IMR-90 (cell line): ENCODE results near the gene GABBR2. TPM values are rescaled to one million over a fixed set of nuclear protein-coding genes. Genes with fewer than 3 reads are reported as not detected.

Source experiments
- ATAC-seq: fragments of 200-7000 bp; cut with Tn5 transposase; 2 replicates; pipeline ENCODE4 v1.9.1; 2020; ENCODE audit warnings: low read depth, mild to moderate bottlenecking, moderate library complexity
- BruUV-seq: library from RNA; stranded (reverse); fragments of 400-500 nt; replicated peaks from 2 replicates; lab custom pipeline; 2021; lab: Mats Ljungman, UMichigan
- CTCF ChIA-PET: fragments of 300-600 bp; formaldehyde crosslinking; extraction: SDS; loops from one replicate; lab custom pipeline; 2021; ENCODE audit warnings: antibody characterized with exemption; lab: Yijun Ruan, JAX
- POLR2A ChIA-PET: fragments of 300-600 bp; sonication (Branson Sonifier 250); formaldehyde crosslinking; loops from one replicate; lab custom pipeline; 2022; ENCODE audit warnings: antibody characterized with exemption; ENCODE audit not compliant: unreplicated experiment; lab: Charles Lee
- DNase-seq: peaks from one replicate; pipeline ENCODE4 v3.0.0; 2013
- H2AFZ ChIP-seq: replicated peaks from 2 replicates; pipeline ENCODE3; 2013; ENCODE audit warnings: low read length, mild to moderate bottlenecking; ENCODE audit not compliant: poor library complexity
- H2AK5ac ChIP-seq: 2 replicates; pipeline ENCODE4 v1.6.1; 2013; ENCODE audit warnings: low read depth, low read length, inconsistent platforms
- H2AK9ac ChIP-seq: replicated peaks from 2 replicates; pipeline ENCODE3; 2013; ENCODE audit warnings: mild to moderate bottlenecking, low read depth, low read length, moderate library complexity; ENCODE audit not compliant: poor library complexity
- H2BK120ac ChIP-seq: 2 replicates; pipeline ENCODE4 v1.6.1; 2013; ENCODE audit warnings: low read depth, low read length, inconsistent platforms
- H2BK15ac ChIP-seq: 3 replicates; pipeline ENCODE4 v1.6.1; 2013; ENCODE audit warnings: low read depth, low read length, inconsistent platforms
- H2BK20ac ChIP-seq: 2 replicates; pipeline ENCODE4 v1.6.1; 2013; ENCODE audit warnings: low read depth, mild to moderate bottlenecking, inconsistent platforms, low read length, moderate library complexity
- H2BK5ac ChIP-seq: 2 replicates; pipeline ENCODE4 v1.6.1; 2013; ENCODE audit warnings: mild to moderate bottlenecking, low read depth, low read length, inconsistent platforms; ENCODE audit not compliant: poor library complexity, severe bottlenecking
- H3K14ac ChIP-seq: replicated peaks from 2 replicates; pipeline ENCODE4 v1.6.1; 2013; ENCODE audit warnings: low read depth, low read length, inconsistent platforms
- H3K18ac ChIP-seq: 2 replicates; pipeline ENCODE4 v1.6.1; 2013; ENCODE audit warnings: low read depth, low read length, control low read depth
- H3K23ac ChIP-seq: 2 replicates; pipeline ENCODE4 v1.6.1; 2013; ENCODE audit warnings: low read depth, low read length, inconsistent platforms
- H3K27ac ChIP-seq: 2 replicates; pipeline ENCODE4 v1.5.1; 2013; ENCODE audit warnings: mild to moderate bottlenecking, control low read depth, low read length; ENCODE audit not compliant: insufficient read depth
- H3K27me3 ChIP-seq: 2 replicates; pipeline ENCODE4 v1.6.1; 2013; ENCODE audit warnings: low read length; ENCODE audit not compliant: control insufficient read depth, insufficient read depth
- H3K36me3 ChIP-seq: 2 replicates; pipeline ENCODE4 v1.6.1; 2013; ENCODE audit warnings: low read length, mixed read lengths; ENCODE audit not compliant: control insufficient read depth, insufficient read depth
- H3K4ac ChIP-seq: 2 replicates; pipeline ENCODE4 v1.6.1; 2013; ENCODE audit warnings: low read depth, low read length, inconsistent platforms
- H3K4me1 ChIP-seq: 2 replicates; pipeline ENCODE4 v1.6.1; 2013; ENCODE audit warnings: low read length, mixed read lengths; ENCODE audit not compliant: control insufficient read depth, insufficient read depth
- H3K4me2 ChIP-seq: 2 replicates; pipeline ENCODE4 v1.6.1; 2013; ENCODE audit warnings: low read depth, mild to moderate bottlenecking, control low read depth, low read length, moderate library complexity
- H3K4me3 ChIP-seq: 2 replicates; pipeline ENCODE4 v1.5.1; 2013; ENCODE audit warnings: low read depth, mild to moderate bottlenecking, control low read depth, low read length, moderate library complexity; ENCODE audit not compliant: insufficient read depth
- H3K56ac ChIP-seq: 2 replicates; pipeline ENCODE4 v1.6.1; 2013; ENCODE audit warnings: low read length, inconsistent platforms; ENCODE audit not compliant: insufficient read depth; ENCODE audit errors: extremely low read depth
- H3K79me1 ChIP-seq, 2 experiments: 2 replicates each; pipeline ENCODE4 v1.6.1; 2013; ENCODE audit warnings: low read length in 2 of 2, inconsistent platforms in 1 of 2, low read depth in 1 of 2
- H3K9ac ChIP-seq: 2 replicates; pipeline ENCODE4 v1.6.1; 2013; ENCODE audit warnings: low read depth, low read length, control low read depth
- H3K9me1 ChIP-seq: 2 replicates; pipeline ENCODE4 v1.6.1; 2013; ENCODE audit warnings: low read length, inconsistent platforms; ENCODE audit not compliant: insufficient read depth
- H3K9me3 ChIP-seq: 2 replicates; pipeline ENCODE4 v1.6.1; 2013; ENCODE audit warnings: low read length; ENCODE audit not compliant: control insufficient read depth, insufficient read depth
- H4K20me1 ChIP-seq: 2 replicates; pipeline ENCODE4 v1.6.1; 2013; ENCODE audit warnings: low read length, inconsistent platforms; ENCODE audit not compliant: insufficient read depth
- H4K5ac ChIP-seq: 2 replicates; pipeline ENCODE4 v1.6.1; 2013; ENCODE audit warnings: mild to moderate bottlenecking, low read depth, low read length, control low read depth
- H4K8ac ChIP-seq, 2 experiments: 2 replicates each; pipeline ENCODE4 v1.6.1; 2013; ENCODE audit warnings: low read depth in 2 of 2, low read length in 2 of 2, control low read depth in 1 of 2, inconsistent platforms in 1 of 2
- H4K91ac ChIP-seq: 2 replicates; pipeline ENCODE4 v1.6.1; 2013; ENCODE audit warnings: low read depth, low read length, inconsistent platforms; ENCODE audit not compliant: insufficient read depth
- BHLHE40 ChIP-seq: fragments of 150-350 bp; IDR thresholded peaks from 2 replicates; pipeline ENCODE4 v1.6.1; 2016; ENCODE audit warnings: mild to moderate bottlenecking, low read depth, low read length
- CEBPB ChIP-seq: IDR thresholded peaks from 2 replicates; pipeline ENCODE4 v1.6.1; 2012; ENCODE audit warnings: low read depth, low read length, improper control_type of control experiment
- CHD1 ChIP-seq: IDR thresholded peaks from 2 replicates; pipeline ENCODE4 v1.6.1; 2012; ENCODE audit warnings: low read depth, low read length, improper control_type of control experiment
- FOS ChIP-seq: fragments of 150-350 bp; IDR thresholded peaks from 2 replicates; pipeline ENCODE4 v1.6.1; 2016; ENCODE audit warnings: low read depth, low read length
- MAFK ChIP-seq: IDR thresholded peaks from 2 replicates; pipeline ENCODE4 v1.6.1; 2012; ENCODE audit warnings: low read depth, low read length, improper control_type of control experiment
- MAZ ChIP-seq: IDR thresholded peaks from 2 replicates; pipeline ENCODE4 v1.6.1; 2012; ENCODE audit warnings: low read depth, mild to moderate bottlenecking, low read length, improper control_type of control experiment, moderate library complexity, borderline replicate concordance
- MXI1 ChIP-seq: IDR thresholded peaks from 2 replicates; pipeline ENCODE4 v1.6.1; 2012; ENCODE audit warnings: low read depth, mild to moderate bottlenecking, low read length, moderate library complexity, borderline replicate concordance
- NFE2L2 ChIP-seq: fragments of 150-350 bp; IDR thresholded peaks from 2 replicates; pipeline ENCODE4 v1.6.1; 2016; ENCODE audit warnings: low read depth, mild to moderate bottlenecking, low read length
- POLR2A ChIP-seq: IDR thresholded peaks from 2 replicates; pipeline ENCODE4 v1.6.1; 2012; ENCODE audit warnings: mild to moderate bottlenecking, low read depth, low read length
- RAD21 ChIP-seq: IDR thresholded peaks from 2 replicates; pipeline ENCODE4 v1.6.1; 2012; ENCODE audit warnings: low read length, improper control_type of control experiment
- RCOR1 ChIP-seq: IDR thresholded peaks from 2 replicates; pipeline ENCODE4 v1.6.1; 2012; ENCODE audit warnings: mild to moderate bottlenecking, low read length, improper control_type of control experiment; ENCODE audit not compliant: insufficient replicate concordance
- RFX5 ChIP-seq: IDR thresholded peaks from 2 replicates; pipeline ENCODE4 v1.8.0; 2012; ENCODE audit warnings: low read depth, mild to moderate bottlenecking, low read length, moderate library complexity
- SMC3 ChIP-seq: fragments of 150-350 bp; IDR thresholded peaks from 2 replicates; pipeline ENCODE4 v1.6.1; 2016; ENCODE audit warnings: low read depth, mild to moderate bottlenecking, antibody characterized with exemption, low read length, moderate library complexity
- WGBS, 2 experiments: methylation state at CpG; one replicate each; pipeline versions ENCODE4 v1.1.5 to v1.1.7; 2013; ENCODE audit warnings: missing lambda C conversion rate in 2 of 2; ENCODE audit not compliant: insufficient read length in 1 of 2; ENCODE audit errors: extremely low coverage in 2 of 2; 5-methylcytosine and 5-hydroxymethylcytosine counted together
- dilution Hi-C: fragments of 300-500 bp; cut with HindIII; formaldehyde crosslinking; loops from one replicate; pipeline ENCODE4 v1.14.3; 2018; ENCODE audit warnings: low sequenced_read_pairs; ENCODE audit not compliant: unreplicated experiment
- in situ Hi-C: fragments of 300-500 bp; cut with MboI; formaldehyde crosslinking; loops from 3 replicates; pipeline ENCODE4 v1.14.3; 2019; ENCODE audit warnings: low sequenced_read_pairs, inconsistent platforms, mixed read lengths
- intact Hi-C: fragments of 100-400 bp; cut with micrococcal nuclease; formaldehyde crosslinking; loops from 2 replicates; pipeline ENCODE4 v1.10.0; 2022
- polyA plus RNA-seq, 3 experiments: library from polyadenylated mRNA; depleted of rRNA; stranded (reverse); fragments of >200 nt; gene quantifications; 2 replicates each; pipeline ENCODE4 v1.2.3, GENCODE V29; 2012; ENCODE audit warnings: low replicate concordance in 1 of 3
- total RNA-seq: library from RNA; depleted of rRNA; stranded (reverse); fragments of >200 nt; gene quantifications from 2 replicates; pipeline ENCODE4 v1.2.3, GENCODE V29; 2012
- TF ChIP-seq, protein P1 (sequence below): conservative IDR thresholded peaks from 2 replicates; pipeline ENCODE4 v1.5.1; 2012; ENCODE audit warnings: mild to moderate bottlenecking, low read depth, low read length, improper control_type of control experiment
- TF ChIP-seq, protein P2 (sequence below): fragments of 150-350 bp; IDR thresholded peaks from 2 replicates; pipeline ENCODE4 v1.6.1; 2017; ENCODE audit warnings: mild to moderate bottlenecking, antibody characterized with exemption, low read length, low read depth
- TF ChIP-seq, protein P3 (sequence below): fragments of 150-350 bp; IDR thresholded peaks from 2 replicates; pipeline ENCODE4 v1.6.1; 2016; ENCODE audit warnings: low read depth, mild to moderate bottlenecking, low read length, moderate library complexity, borderline replicate concordance

The GABBR2 gene
- total and polyA plus RNA-seq, 2 of the 4 experiments (the other 2 are of a cell fraction) = 14.2 to 20.3 TPM

DNA sequence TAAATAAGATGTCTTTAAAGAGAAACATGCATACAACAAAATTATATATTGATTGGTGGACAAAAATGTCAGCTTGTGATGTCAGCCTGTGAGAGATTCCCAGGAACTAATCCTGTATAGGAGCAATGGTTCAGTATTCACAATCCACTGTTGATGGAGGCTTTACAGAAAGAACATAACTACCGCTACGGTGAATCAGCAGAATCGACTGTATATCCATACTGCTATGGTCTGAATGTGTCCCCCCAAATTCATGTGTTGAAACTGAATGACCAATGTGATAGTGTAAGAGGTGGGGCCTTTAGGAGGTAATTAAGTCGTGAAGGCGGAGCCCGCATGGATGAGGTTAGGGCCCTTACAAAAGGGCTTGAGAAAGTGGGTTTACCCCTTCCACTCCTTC, 412.9 kb downstream of the GABBR2 start:
- Histone ChIP-seq H3K79me1 (no peaks in the 10 kb centered on the region), H3K4me3 (no peak overlapping the region), H2BK20ac (no peak overlapping the region), H2BK15ac (no peak overlapping the region), H3K27me3 (no peaks in the 10 kb centered on the region), H3K4ac (no peak overlapping the region), H3K23ac (no peak overlapping the region), H3K56ac (no peak overlapping the region), H2AFZ (no peak overlapping the region), H3K9ac (no peak overlapping the region), H3K14ac (no peak overlapping the region), H2BK120ac (no peak overlapping the region), H2AK9ac (no peak overlapping the region), H3K18ac (no peak overlapping the region), H4K8ac (no peak overlapping the region), H3K9me1 (no peaks in the 10 kb centered on the region), H3K4me2 (no peak overlapping the region), H3K36me3 (peaks cover 14% of the 10 kb centered on the region), H3K27ac (no peak overlapping the region), H4K91ac (no peak overlapping the region), H3K4me1 (no peaks in the 10 kb centered on the region), H2BK5ac (no peak overlapping the region), H2AK5ac (no peak overlapping the region), H3K9me3 (no peaks in the 10 kb centered on the region), H4K5ac (no peak overlapping the region), H4K20me1 (no peaks in the 10 kb centered on the region)
- ChIA-PET CTCF (no interaction called here), POLR2A (no interaction called here)
- DNase-seq = no peak
- in situ Hi-C loops (no loop called here), intact Hi-C loops (no loop called here), dilution Hi-C loops (no loop called here)
- BruUV-seq = no TSS peak
- no peak for ATAC-seq
- no peak for TF ChIP-seq RAD21
- TF ChIP-seq POLR2A = no peak
- TF ChIP-seq SMC3 = no peak
- TF ChIP-seq NFE2L2 = no peak
- TF ChIP-seq RCOR1 = no peak
- no peak for TF ChIP-seq MXI1
- no peak for TF ChIP-seq FOS
- TF ChIP-seq, protein P1, sequence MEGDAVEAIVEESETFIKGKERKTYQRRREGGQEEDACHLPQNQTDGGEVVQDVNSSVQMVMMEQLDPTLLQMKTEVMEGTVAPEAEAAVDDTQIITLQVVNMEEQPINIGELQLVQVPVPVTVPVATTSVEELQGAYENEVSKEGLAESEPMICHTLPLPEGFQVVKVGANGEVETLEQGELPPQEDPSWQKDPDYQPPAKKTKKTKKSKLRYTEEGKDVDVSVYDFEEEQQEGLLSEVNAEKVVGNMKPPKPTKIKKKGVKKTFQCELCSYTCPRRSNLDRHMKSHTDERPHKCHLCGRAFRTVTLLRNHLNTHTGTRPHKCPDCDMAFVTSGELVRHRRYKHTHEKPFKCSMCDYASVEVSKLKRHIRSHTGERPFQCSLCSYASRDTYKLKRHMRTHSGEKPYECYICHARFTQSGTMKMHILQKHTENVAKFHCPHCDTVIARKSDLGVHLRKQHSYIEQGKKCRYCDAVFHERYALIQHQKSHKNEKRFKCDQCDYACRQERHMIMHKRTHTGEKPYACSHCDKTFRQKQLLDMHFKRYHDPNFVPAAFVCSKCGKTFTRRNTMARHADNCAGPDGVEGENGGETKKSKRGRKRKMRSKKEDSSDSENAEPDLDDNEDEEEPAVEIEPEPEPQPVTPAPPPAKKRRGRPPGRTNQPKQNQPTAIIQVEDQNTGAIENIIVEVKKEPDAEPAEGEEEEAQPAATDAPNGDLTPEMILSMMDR = no peak
- TF ChIP-seq CEBPB = no peak
- TF ChIP-seq MAFK = no peak
- TF ChIP-seq RFX5 = no peak
- TF ChIP-seq, protein P2, sequence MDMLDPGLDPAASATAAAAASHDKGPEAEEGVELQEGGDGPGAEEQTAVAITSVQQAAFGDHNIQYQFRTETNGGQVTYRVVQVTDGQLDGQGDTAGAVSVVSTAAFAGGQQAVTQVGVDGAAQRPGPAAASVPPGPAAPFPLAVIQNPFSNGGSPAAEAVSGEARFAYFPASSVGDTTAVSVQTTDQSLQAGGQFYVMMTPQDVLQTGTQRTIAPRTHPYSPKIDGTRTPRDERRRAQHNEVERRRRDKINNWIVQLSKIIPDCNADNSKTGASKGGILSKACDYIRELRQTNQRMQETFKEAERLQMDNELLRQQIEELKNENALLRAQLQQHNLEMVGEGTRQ = no peak
- no peak for TF ChIP-seq MAZ
- TF ChIP-seq, protein P3, sequence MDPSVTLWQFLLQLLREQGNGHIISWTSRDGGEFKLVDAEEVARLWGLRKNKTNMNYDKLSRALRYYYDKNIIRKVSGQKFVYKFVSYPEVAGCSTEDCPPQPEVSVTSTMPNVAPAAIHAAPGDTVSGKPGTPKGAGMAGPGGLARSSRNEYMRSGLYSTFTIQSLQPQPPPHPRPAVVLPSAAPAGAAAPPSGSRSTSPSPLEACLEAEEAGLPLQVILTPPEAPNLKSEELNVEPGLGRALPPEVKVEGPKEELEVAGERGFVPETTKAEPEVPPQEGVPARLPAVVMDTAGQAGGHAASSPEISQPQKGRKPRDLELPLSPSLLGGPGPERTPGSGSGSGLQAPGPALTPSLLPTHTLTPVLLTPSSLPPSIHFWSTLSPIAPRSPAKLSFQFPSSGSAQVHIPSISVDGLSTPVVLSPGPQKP = no peak
- TF ChIP-seq CHD1 = no peak
- TF ChIP-seq BHLHE40 = no peak
- WGBS, 2 experiments = 89% methylated on average over 3 of the region's 6 CpGs; no CpG with 5 or more reads in 1 of the 2 experiments
